GM08714 (cell line): ENCODE results near the gene RAC2.

Experiments used
- H3K4me3 ChIP-seq: fragments of 200-500 bp; sonication (Bioruptor generic); 2 replicates; pipeline ENCODE4 v1.5.1; 2014; ENCODE audit warnings: mild to moderate bottlenecking, low read length, inconsistent platforms
- ZNF274 ChIP-seq: IDR thresholded peaks from 2 replicates; pipeline ENCODE4 v1.6.1; 2012; ENCODE audit warnings: mild to moderate bottlenecking, low read depth, low read length

Gene RAC2

DNA sequence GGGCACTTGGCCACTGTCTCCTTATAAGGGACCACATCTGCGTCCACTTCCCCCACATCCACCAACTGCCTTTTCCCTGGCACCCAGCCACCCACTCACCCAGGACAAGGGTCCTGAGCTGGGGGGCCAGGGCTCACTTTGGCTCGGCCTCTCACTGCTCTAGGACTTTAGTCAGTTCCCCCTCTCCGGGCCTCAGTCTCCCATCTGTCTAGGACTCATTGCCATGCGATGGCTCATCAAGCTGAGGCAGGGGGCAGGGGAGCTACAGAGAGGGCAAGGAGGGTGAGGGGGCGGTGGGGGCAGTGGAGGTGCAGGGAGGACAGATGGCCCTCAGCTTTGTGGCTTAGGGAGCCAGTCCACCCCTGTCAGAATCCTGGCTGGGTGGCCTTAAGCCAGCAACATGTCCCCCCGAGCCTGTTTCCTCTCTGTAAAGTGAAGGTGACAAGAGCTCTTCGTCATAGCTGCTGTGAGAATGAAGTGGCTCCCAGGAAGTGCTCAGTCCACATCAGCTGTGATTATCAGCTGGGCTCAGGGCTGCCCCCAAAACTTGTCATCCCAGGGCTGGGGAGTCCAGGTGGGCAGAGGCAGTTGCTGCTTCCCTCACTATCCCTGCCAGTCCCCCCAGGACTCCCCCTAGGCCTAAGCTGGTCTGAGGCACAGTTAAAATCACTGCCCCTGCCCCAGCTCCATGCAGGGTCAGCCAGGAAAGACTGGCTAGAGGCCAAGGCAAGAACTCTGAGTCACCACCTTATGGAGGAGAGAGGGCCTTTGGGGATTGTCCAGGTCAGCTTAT, 14.9 kb downstream of the RAC2 start:
- TF ChIP-seq ZNF274, result no peak
- no peak overlapping the region; the same call in 1 of the 2 replicates for H3K4me3 ChIP-seq

DNA sequence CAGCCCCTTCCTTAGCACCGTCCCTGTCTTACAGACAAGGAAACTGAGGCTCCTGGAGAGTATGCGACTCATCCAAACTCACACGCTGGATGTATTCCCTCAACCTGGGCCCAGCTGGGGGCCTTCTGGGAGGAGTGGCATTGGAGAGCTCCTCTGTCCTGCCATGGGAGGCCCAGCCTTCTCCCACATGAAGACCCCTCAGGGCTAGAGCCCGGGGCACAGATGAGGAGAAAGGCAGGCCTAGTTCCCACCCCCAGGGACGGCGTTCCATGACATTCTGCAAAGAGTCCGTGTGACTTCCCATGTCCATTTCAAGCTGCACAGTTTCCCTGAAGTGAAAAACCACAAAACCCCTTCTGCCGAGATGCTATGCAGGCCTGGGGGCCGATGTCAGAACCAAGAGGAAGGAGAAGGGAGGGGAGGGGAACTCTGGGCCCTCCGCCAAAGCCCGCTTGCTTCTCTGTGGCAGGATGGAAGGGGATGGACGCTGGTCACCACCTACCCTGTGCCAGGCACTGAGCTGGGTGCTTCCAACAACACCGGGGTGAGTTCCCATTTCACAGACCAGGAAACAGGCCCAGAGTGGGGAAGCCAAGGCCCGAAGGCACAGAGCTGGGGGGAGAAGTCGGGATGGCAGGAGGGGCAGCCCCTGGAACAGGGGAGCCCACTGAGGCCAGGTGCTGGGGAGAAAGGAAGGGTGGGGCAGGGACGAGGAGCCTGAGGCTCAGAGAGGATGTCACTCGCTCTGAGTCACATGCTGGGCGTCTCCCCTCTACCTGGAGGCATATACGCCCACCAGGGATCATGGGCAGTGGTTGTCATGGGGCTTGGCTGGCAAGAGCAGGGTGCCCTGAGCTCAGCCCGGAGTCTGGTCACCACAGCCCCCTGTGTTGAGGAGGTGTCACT, 15.7 kb downstream of the RAC2 start:
- no peak for TF ChIP-seq ZNF274
- no peak overlapping the region for H3K4me3 ChIP-seq

DNA sequence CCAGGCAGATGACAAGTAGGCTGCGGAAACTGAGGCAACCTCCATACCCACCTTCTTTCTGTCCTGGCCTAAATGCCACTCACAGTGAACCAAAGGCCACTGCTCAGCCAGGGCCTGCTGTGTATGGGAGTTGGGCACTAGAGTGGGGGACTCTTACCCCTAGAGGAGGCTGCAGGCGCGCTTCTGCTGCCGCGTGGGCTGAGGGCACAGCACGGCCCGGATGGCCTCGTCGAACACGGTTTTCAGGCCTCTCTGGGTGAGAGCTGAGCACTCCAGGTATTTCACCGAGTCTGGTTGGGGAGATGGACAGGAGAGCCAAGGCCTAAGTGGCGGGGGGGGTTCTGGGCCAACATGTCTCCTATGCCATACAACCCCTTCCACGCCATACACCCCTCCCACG, 17.6 kb downstream of the RAC2 start:
- TF ChIP-seq ZNF274, result no peak
- no peak overlapping the region for H3K4me3 ChIP-seq

DNA sequence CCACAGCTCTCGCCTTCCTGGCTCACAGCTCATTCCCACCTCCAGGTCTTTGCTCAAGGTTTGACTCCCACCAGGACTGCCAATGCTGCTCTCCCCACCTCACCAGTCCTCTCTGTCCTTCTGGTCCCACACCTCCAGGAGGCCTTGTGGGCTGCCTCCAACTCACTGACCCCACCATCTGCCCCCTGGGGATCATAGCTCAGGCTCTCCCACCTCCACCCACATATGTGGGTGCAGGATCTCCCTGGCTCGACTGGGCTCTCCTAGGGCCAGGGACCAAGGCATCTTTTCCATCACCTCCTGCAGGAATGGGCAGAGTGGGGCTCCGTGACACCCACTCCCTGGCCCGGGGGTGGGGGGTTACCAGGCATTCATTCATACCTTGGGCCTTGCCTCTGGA, 18.0 kb downstream of the RAC2 start:
- TF ChIP-seq ZNF274, result no peak
- H3K4me3 ChIP-seq, result no peak overlapping the region

DNA sequence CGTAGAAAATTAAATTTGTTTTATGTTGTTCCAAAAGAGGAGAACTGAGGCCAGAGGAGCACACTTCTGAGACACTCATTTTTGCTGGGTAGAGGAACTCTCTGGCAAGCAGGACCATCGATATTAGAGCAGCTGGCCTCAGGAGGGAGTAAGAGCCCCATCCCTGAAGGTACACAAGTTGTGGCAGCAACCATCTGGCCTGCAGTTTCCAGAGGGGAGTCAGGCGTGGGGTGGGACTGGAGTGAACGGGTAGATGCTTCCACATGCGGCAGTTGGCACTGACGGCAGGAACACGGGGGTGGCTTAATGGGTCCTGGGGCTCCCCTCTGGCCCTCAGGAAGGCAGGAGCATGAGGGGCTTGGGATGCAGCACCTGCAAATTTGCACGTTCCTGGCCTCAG, 18.6 kb downstream of the RAC2 start:
- no peak for TF ChIP-seq ZNF274
- no peak overlapping the region for H3K4me3 ChIP-seq

DNA sequence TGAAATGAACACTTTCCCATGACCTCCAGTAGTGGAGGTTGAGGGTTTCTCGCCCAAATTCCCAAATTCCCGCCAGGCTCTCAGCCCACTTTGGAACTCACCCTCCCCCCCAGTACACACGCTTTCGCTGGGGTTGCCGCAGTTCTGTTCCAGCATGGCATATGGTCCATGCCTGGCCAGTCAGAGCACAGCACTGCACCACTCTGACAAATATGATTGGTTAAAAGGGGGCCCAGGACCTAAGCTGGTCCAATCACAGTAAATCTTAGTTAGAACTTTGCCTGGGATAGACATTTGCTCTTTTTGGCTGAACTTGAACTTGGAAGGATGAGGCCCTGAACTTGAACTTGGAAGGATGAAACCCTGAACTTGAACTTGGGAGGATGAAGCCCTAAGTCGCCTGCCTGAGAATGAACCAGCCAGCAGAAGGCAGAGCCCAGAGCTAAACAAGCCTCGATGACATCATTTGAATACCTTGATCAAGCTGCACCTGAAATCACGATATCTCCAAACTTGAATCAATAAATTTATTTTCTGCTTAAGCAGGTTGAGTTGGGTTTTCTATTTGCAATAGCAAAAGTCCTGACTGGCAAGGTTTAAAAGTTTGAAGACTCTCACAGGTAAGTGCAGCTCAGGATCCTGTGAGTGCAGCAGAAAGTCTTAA, 19.2 kb downstream of the RAC2 start:
- H3K4me3 ChIP-seq, result no peak overlapping the region
- TF ChIP-seq ZNF274, result no peak

DNA sequence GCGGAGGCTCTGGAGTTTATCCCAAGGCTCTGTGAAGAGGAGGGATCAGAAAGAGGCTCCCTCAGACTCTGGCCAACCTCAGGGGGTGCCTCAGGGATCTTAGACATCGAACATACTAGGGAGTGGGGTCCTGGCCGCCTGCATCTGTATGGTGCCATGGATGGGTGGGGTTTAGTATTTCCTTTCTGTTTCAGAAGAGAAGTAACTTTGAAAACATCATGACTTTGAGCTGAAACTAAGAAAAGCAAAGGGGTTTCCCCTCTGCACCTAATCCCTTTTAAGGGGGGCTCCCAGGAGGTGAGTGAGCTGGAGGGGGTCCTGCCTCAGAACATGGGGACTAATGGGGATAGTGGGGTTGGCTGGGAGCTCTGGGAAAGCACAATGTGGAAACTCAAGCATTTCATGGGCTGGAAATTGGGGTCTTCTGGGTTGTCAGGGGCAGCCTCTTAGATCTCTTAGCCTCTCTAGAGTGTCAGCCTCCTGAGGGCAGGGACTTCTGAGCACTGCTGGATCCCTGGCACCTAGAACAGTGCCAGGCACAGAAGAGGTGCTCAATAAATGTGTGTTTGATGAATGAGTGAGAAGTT, 20.0 kb downstream of the RAC2 start:
- H3K4me3 ChIP-seq, result no peak overlapping the region; the same call in 1 of the 2 replicates

DNA sequence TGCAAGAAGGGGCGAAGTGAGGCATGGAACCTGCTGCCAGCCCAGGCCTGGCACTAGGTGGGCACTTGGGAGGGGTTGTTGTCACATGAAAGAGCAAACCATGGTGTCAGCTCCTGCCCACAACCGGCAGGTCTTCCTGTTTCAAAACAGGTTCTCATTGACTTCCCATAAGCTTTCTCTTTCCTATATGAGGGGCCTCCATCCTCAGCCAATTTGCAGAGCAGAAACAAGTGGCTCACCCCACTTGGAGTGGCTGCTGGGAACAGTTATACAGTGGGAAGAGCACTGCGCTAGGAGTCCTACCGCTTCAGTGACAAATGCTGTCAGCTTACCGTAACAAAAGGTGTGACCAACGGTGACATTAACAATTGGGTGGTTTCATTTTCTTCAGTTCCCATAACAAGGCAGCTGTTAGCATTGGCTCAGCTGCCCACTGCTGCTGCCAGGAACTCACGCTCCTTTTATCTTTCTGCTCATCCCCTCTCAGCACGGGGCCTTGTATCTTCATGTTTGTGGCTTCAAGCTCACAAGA, 21.6 kb downstream of the RAC2 start:
- no peak overlapping the region for H3K4me3 ChIP-seq
- TF ChIP-seq ZNF274, result no peak

More for the DNA sequence above, 20.0 kb downstream of the RAC2 start:
- TF ChIP-seq ZNF274, result no peak

DNA sequence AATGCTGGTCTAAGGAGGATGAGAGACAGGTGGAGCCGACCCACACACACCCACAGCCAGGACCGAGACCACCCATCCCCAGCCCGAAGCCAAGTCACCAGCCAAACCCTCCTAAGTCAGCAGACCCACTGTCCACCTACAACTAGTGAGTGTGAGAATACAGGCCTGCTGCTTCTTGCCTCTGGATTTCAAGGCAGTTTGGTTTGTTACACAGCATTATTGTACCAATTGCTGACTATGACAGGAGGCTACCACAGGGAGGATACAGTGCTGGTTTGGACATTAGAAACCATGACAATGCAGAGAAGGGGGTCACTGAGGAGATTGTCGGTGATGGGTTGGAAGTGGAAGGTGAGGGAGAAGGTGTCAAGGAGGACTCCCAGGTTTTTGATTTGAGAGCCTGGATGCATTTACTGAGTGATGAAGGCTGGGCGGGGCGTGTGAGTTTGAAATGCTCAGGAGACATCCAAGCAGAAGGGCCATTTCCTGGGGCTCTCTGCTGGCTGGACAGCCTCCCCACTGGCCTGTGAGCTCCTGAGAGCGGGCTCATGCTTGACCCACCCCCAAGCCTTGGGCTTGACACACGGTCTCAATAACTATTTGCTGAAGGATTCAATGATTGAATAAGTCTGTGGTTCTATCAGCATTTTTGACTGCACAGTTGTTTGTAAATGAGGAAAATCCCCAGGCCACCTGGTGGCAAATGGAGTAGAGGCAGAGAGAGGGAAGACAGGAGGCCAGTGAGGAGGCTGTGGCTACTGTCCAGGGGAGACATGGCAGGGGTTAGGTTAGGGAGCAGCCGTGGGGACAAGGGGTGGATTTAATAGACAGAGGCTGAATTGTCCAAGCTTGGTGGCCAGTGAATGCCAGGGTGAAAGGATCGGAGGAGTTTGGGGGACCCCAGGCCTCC, 22.4 kb downstream of the RAC2 start:
- no peak overlapping the region for H3K4me3 ChIP-seq
- TF ChIP-seq ZNF274, result no peak

DNA sequence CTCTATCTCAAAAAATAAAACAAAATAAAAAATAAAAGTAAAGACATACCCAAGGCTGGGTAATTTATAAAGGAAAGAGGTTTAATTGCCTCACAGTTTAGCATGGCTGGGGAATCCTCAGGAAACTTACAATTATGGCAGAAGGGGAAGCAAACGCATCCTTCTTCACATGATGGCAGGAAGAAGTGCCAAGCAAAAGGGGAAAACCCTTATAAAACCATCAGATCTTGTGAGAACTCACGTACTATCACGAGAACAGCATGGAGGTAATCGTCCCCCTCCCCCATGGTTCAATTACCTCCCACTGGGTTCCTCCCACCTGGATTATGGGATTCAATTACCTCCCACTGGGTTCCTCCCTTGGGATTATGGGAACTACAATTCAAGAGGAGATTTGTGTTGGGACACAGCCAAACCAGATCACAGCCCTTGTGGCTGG, 23.5 kb downstream of the RAC2 start:
- H3K4me3 ChIP-seq, result peak overlapping the region; percentile 58; the same call in 1 of the 2 replicates
- TF ChIP-seq ZNF274, result no peak

DNA sequence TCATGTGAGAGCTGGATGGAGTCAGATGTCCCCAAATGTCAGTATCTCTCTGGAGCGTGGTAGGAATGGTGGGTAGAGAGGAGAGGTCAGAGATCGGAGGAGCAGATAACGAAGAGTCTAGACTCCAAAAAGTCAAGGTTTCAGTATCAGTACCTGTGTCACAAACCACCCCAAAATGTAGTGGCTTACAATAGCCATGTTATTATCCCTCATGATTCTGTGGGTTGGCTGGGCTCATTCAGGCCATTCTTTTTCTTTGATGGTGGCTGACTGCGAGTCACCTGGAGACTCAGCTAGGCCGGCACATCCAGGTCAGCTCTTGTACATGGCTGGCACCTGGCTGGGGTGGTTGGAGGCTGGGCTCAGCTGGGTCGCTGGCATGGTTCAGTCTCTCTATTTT, 24.5 kb downstream of the RAC2 start:
- peak overlapping the region; percentile 58; the same call in 1 of the 2 replicates for H3K4me3 ChIP-seq
- no peak for TF ChIP-seq ZNF274

DNA sequence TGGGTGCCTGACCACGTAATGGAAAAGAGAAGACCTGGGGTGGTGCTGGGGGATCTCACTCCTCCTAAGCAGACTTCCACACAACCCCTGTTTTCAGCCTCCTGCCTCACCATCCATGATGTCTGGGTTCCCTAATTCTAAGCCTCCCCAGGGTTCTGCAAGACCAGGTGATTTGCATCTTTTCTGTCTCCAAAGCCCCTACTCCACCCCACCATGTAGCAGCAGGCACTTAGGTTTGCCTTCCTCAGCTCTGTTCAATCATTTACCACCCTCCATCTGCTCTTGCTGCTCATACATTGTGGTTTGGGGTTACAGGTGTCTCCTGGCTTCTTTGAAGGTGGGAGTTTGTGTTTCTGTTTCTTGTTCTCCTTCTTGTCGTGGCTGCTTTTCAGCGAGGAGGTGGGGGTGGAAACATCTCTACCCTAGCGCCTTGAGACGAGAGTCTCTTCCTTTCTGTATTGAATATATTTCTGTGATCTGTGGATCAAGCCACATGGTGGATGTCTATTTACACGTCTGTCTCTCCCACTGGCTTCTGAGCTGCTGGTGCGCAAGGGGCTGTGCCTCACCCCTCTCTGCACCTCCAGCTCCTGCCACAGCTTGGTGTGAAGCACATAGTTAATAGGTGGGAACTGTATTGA, 25.2 kb downstream of the RAC2 start:
- no peak for TF ChIP-seq ZNF274
- H3K4me3 ChIP-seq, result peak overlapping the region; percentile 58; the same call in 1 of the 2 replicates
